Peyer's patch (tissue), 4 donors: Measurements from ENCODE around the gene MCU. TPM values are rescaled to one million over a fixed set of nuclear protein-coding genes. Genes with fewer than 3 reads are reported as not detected.

Source experiments
- DNase-seq, 3 donors: peaks; one replicate each; pipeline ENCODE4 v3.0.0-alpha.2; 2017 to 2019
- H3K27ac ChIP-seq, 4 donors: fragments of 200-600 bp; sonication (generic); one replicate each; pipeline ENCODE4 v1.5.1; 2016 to 2019
- H3K27me3 ChIP-seq, 2 donors: fragments of 200-600 bp; sonication (generic); one replicate each; pipeline ENCODE4 v1.5.1; 2019
- H3K36me3 ChIP-seq, 3 donors: fragments of 200-600 bp; sonication (generic); one replicate each; pipeline ENCODE4 v1.5.1; 2016 to 2019
- H3K4me1 ChIP-seq, 4 donors: fragments of 200-600 bp; sonication (generic); one replicate each; pipeline ENCODE4 v1.5.1; 2016 to 2019
- H3K4me3 ChIP-seq, 4 donors: fragments of 200-600 bp; sonication (generic); 1 replicate in 3 of 4; 2 replicates in 1 of 4; pipeline ENCODE4 v1.5.1; 2016 to 2019; ENCODE audit warnings: mild to moderate bottlenecking in 1 of 4
- H3K9me3 ChIP-seq, 4 donors: fragments of 200-600 bp; sonication (generic); one replicate each; pipeline ENCODE4 v1.5.1; 2016 to 2019; ENCODE audit warnings: mild to moderate bottlenecking in 1 of 4
- CTCF ChIP-seq, 6 experiments: fragments of 450-650 bp in 4 of 6; fragments of 200-600 bp in 2 of 6; sonication (generic) in 1 of 6; IDR thresholded peaks; one replicate each; pipeline ENCODE4 v1.5.1; 2017 to 2019; ENCODE audit warnings: antibody characterized with exemption in 6 of 6, mild to moderate bottlenecking in 3 of 6, moderate library complexity in 1 of 6
- POLR2A ChIP-seq, 2 donors: fragments of 450-650 bp; IDR thresholded peaks; one replicate each; pipeline ENCODE4 v1.5.1; 2017; ENCODE audit warnings: antibody characterized with exemption in 2 of 2, mild to moderate bottlenecking in 2 of 2, moderate library complexity in 2 of 2
- total RNA-seq, 4 donors: library from RNA; depleted of rRNA; stranded (reverse); fragments of >200 nt; gene quantifications; one replicate each; pipeline ENCODE4 v1.1.0, GENCODE V29; 2016

MCU gene
- total RNA-seq, 4 donors from 2014 or later: 44.6 to 65.8 (median 52.9) TPM

- Histone ChIP-seq H3K4me1 (no peaks in the 10 kb centered on the region), H3K9me3 (no peaks in the 10 kb centered on the region), H3K36me3 (no peaks in the 10 kb centered on the region), H3K4me3 (no peak overlapping the region), H3K27me3 (no peaks in the 10 kb centered on the region), H3K27ac (no peak overlapping the region)
- no peak for DNase-seq
- no peak for TF ChIP-seq CTCF (IDR thresholded peaks at IDR 0.05)
- no peak for TF ChIP-seq POLR2A (IDR thresholded peaks at IDR 0.05)
These were observed 122.3 kb downstream of the MCU start for GRCh38 chr10:72814099-72814790.

GRCh38 chr10:72816565-72816964 is 124.6 kb downstream of the MCU start:
- no peak for TF ChIP-seq POLR2A (IDR thresholded peaks at IDR 0.05)
- no peak for TF ChIP-seq CTCF (IDR thresholded peaks at IDR 0.05)
- no peak overlapping the region for H3K27ac ChIP-seq
- H3K4me1 ChIP-seq: no peaks in the 10 kb centered on the region
- H3K4me3 ChIP-seq: no peak overlapping the region
- no peaks in the 10 kb centered on the region for H3K9me3 ChIP-seq
- DNase-seq: no peak
- no peaks in the 10 kb centered on the region for H3K27me3 ChIP-seq
- H3K36me3 ChIP-seq: no peaks in the 10 kb centered on the region

GRCh38 chr10:72818076-72818475 is 126.1 kb downstream of the MCU start:
- H3K27ac ChIP-seq: no peak overlapping the region

GRCh38 chr10:72819053-72819452 is 127.1 kb downstream of the MCU start:
- H3K9me3 ChIP-seq: no peaks in the 10 kb centered on the region
- no peak overlapping the region for H3K27ac ChIP-seq
- no peak for TF ChIP-seq CTCF (IDR thresholded peaks at IDR 0.05)
- no peak for TF ChIP-seq POLR2A (IDR thresholded peaks at IDR 0.05)
- no peaks in the 10 kb centered on the region for H3K36me3 ChIP-seq
- no peaks in the 10 kb centered on the region for H3K27me3 ChIP-seq
- no peak for DNase-seq
- H3K4me3 ChIP-seq: no peak overlapping the region
- H3K4me1 ChIP-seq: no peaks in the 10 kb centered on the region

More at GRCh38 chr10:72818076-72818475, 126.1 kb downstream of the MCU start:
- TF ChIP-seq POLR2A (IDR thresholded peaks at IDR 0.05) (no peak), CTCF (IDR thresholded peaks at IDR 0.05) (no peak)
- H3K27me3 ChIP-seq: no peaks in the 10 kb centered on the region
- DNase-seq: no peak
- H3K9me3 ChIP-seq: no peaks in the 10 kb centered on the region
- no peak overlapping the region for H3K4me3 ChIP-seq
- no peaks in the 10 kb centered on the region for H3K36me3 ChIP-seq
- no peaks in the 10 kb centered on the region for H3K4me1 ChIP-seq

- H3K27ac ChIP-seq: no peak overlapping the region
- no peaks in the 10 kb centered on the region for H3K9me3 ChIP-seq
- TF ChIP-seq POLR2A (IDR thresholded peaks at IDR 0.05): no peak
- no peak for TF ChIP-seq CTCF (IDR thresholded peaks at IDR 0.05)
- no peaks in the 10 kb centered on the region for H3K4me1 ChIP-seq
- H3K4me3 ChIP-seq: no peak overlapping the region
- H3K27me3 ChIP-seq: no peaks in the 10 kb centered on the region
- no peaks in the 10 kb centered on the region for H3K36me3 ChIP-seq
- no peak for DNase-seq
These were observed 129.7 kb downstream of the MCU start for GRCh38 chr10:72821606-72822005.
